ENCODE results near the gene ADGRG7. TPM values are rescaled to one million over a fixed set of nuclear protein-coding genes. Genes with fewer than 3 reads are reported as not detected.

The ADGRG7 gene
- total and polyA plus RNA-seq, 2 experiments from 2014 or later = 43.2 to 49.4 TPM

- Histone ChIP-seq H3K4me3 (no peak overlapping the region), H3K9me3 (ENCODE audit: low read depth) (no peaks in the 10 kb centered on the region), H3K36me3 (no peaks in the 10 kb centered on the region), H3K4me1 (ENCODE audit: low read depth) (peaks cover 20% of the 10 kb centered on the region), H3K27ac (peak overlapping the region; percentile 52), H3K27me3 (no peaks in the 10 kb centered on the region)
- peak in 1 of 2 donors; percentile 8 for DNase-seq (ENCODE audit: low read depth in 1 of 2, low spot score in 1 of 2)
- no peak for TF ChIP-seq CTCF (IDR thresholded peaks at IDR 0.05; ENCODE audit: low read depth, low read length)
Observed at GRCh38 chr3:100602506-100603444, 6.6 kb upstream of the ADGRG7 start.

GRCh38 chr3:100603469-100603868 lies 5.9 kb upstream of the ADGRG7 start:
- H3K27ac ChIP-seq = peak overlapping the region; percentile 52
- H3K4me1 ChIP-seq (ENCODE audit: low read depth) = peaks cover 20% of the 10 kb centered on the region
- H3K9me3 ChIP-seq (ENCODE audit: low read depth) = no peaks in the 10 kb centered on the region
- DNase-seq (ENCODE audit: low read depth in 1 of 2, low spot score in 1 of 2) = peak; percentile 48 to 58
- peak overlapping the region; percentile 6 for H3K4me3 ChIP-seq
- no peaks in the 10 kb centered on the region for H3K36me3 ChIP-seq
- peak; percentile 61 for TF ChIP-seq CTCF (IDR thresholded peaks at IDR 0.05; ENCODE audit: low read depth, low read length)
- no peaks in the 10 kb centered on the region for H3K27me3 ChIP-seq

GRCh38 chr3:100605358-100605757 lies 4.0 kb upstream of the ADGRG7 start:
- no peaks in the 10 kb centered on the region for H3K36me3 ChIP-seq
- DNase-seq (ENCODE audit: low read depth in 1 of 2, low spot score in 1 of 2) = no peak
- H3K9me3 ChIP-seq (ENCODE audit: low read depth) = no peaks in the 10 kb centered on the region
- no peak for TF ChIP-seq CTCF (IDR thresholded peaks at IDR 0.05; ENCODE audit: low read depth, low read length)
- H3K27ac ChIP-seq = no peak overlapping the region
- H3K4me3 ChIP-seq = no peak overlapping the region
- no peaks in the 10 kb centered on the region for H3K27me3 ChIP-seq
- peaks cover 20% of the 10 kb centered on the region for H3K4me1 ChIP-seq (ENCODE audit: low read depth)

DNA sequence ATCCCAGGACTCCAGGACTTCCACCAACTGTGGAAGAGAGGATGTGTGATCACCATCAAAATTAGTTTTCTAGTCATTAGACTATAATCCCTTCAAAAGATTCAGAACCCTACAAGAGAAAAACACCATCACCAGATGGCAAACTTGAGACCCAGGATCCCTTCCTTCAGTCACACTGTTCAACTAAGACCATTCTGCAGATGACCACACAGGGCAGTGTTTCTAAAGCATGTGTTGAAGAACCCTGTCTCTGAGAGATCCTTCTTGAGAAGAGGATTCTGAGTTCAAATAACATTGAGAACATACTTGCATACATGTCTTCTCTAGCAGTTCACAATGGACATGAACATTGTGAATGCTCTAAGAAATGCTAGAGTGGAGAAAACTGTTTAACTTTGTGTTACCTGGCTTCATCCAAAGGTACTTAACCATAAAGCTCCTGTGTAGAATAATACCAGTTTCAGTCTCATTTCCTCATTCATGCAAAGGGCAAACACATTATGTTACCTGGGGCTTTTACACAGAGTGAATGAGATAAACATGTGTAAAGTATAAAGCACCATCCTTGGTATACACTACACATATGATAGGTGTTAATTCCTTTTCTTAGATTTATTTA lies 2.4 kb upstream of the ADGRG7 start:
- Histone ChIP-seq H3K27me3 (no peaks in the 10 kb centered on the region), H3K4me3 (no peak overlapping the region), H3K9me3 (ENCODE audit: low read depth) (no peaks in the 10 kb centered on the region), H3K4me1 (ENCODE audit: low read depth) (peaks cover 20% of the 10 kb centered on the region), H3K36me3 (no peaks in the 10 kb centered on the region), H3K27ac (no peak overlapping the region)
- DNase-seq (ENCODE audit: low read depth in 1 of 2, low spot score in 1 of 2) = no peak
- TF ChIP-seq CTCF (IDR thresholded peaks at IDR 0.05; ENCODE audit: low read depth, low read length) = no peak

- Histone ChIP-seq H3K27ac (no peak overlapping the region), H3K9me3 (ENCODE audit: low read depth) (no peaks in the 10 kb centered on the region), H3K4me3 (no peak overlapping the region), H3K36me3 (no peaks in the 10 kb centered on the region), H3K4me1 (ENCODE audit: low read depth) (no peaks in the 10 kb centered on the region), H3K27me3 (no peaks in the 10 kb centered on the region)
- TF ChIP-seq CTCF (IDR thresholded peaks at IDR 0.05; ENCODE audit: low read depth, low read length) = no peak
- DNase-seq (ENCODE audit: low read depth in 1 of 2, low spot score in 1 of 2) = no peak
Observed at GRCh38 chr3:100609963-100610362, 562 bp downstream of the ADGRG7 start.
